CD4-positive, alpha-beta T cell treated with Interleukin-4 for 4 hours (primary cell): ENCODE measurements around the gene SPOPL.
"Not testable (repeated sequence)": the region's sequence is repeated elsewhere in the genome, so short reads cannot be mapped to it uniquely, and the experiment has no call there.

Experiments used
- DNase-seq: peaks from one replicate; pipeline ENCODE4 v3.0.0-alpha.2; 2020

SPOPL gene

DNA sequence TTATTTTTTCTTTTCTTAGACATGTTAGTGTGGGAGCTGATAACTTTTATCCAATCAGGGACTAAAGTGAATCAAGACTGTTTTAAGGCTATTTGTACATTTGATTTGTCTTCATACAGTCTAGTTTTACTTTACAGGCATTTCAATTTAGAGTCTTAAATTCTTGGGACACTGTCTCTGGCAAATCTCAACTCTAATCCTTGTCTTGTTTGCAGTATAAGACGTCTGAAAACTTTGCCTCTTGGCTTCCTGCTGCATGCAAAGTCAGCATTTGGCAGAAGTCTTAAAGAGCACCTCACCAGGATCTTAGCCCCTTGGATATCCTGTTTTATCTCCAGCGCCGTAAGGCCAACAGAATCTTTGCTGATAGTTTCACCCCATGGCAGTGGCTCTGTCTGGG, 30.3 kb downstream of the SPOPL start:
- no peak for DNase-seq

DNA sequence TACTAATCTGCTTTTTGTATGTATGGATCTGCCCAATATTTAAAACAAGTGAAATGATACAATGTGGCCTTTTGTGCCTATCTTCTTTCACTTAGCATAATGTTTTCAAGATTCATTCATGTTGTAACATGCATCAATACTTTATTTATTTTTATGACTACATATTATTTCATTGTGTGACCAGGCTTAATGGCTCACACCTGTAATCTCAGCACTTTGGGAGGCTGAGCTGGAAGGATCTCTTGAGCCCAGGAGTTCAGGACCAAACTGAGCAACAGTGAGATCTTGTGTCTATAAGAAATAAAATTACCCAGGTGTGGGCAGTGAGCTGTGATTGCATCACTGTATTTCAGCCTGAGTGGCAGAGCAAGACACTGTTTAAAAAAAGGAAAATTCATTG, 33.2 kb downstream of the SPOPL start:
- no peak for DNase-seq

DNA sequence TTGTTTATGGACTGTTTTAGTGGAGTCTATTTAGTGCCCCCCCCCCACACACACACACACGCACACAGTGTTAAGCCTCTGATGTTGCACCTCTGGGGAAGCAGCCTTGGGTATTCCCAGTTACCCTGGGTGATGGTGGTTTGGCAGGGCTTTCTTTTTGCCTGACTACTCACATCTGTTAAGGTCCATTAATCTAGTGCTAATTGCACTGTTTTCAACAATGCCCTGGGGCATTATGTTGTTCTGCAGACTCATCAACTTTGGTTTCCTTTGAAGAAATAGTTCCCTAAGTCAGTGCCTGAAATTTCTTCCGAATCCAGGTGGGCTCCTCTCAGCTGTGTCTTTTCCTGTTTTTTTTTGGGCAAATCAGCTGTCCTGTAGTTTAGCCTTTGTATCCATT, 34.7 kb downstream of the SPOPL start:
- DNase-seq: no peak

DNA sequence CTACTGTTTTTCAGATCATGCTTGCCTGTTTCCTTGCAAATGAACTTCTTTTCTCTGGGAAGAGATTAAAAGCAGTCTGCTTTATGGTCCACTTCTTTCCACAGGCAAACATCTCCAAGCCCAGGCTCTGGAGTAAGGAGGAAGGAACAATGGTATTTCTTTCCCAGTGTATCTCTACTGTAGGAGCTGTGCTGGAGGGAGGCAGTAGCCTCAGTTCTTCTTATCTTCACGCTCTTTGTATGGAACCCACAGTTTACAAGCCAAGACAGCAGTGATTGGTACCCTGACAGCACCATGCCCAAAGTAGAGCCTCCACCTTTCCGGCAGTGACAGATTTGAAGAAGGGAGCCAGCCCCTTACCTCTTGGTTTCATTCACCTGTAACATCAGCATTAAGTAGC, 35.2 kb downstream of the SPOPL start:
- no peak for DNase-seq

DNA sequence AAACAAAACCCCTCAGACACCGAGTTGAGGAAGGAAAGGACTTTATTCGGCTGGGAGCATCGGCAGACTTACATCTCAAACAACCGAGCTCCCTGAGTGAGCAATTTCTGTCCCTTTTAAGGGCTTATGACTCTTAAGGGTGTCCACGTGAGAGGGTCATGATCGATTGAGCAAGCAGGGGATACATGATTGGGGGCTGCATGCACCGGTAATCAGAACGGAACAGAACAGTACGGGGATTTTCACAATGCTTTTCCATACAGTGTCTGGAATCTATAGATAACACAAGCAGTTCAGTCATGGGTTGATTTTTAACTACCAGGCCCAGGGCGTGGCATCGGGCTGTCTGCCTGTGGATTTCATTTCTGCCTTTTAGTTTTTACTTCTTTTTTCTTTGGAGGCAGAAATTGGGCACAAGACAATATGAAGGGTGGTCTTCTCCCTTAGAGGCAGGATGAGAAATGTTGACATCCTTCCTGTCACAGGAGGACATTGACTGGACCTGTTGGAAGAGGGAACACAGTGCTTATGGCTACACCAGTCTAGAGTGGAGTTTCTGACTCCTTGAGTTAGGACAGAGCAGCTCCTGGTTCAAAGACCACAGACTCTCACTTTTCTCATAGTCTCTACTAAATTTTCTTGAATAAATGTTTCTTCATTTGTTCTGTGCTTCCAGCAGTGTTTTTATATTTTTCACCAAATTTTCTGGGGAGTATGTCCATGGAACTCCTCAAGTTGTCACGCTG, 35.8 kb downstream of the SPOPL start:
- DNase-seq: no peak

DNA sequence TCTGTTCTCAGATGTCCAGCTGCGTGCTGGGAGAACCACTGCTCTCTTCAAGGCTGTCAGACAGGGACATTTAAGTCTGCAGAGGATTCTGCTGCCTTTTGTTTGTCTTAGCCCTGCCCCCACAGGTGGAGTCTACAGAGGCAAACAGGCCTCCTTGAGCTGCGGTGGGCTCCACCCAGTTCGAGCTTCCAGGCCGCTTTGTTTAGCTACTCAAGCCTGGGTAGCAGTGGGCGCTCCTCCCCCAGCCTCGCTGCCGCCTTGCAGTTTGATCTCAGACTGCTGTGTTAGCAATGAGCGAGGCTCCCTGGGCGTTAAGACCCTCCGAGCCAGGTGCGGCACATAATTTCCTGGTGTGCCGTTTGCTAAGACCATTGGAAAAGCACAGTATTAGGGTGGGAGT, 42.6 kb downstream of the SPOPL start:
- not testable (repeated sequence) for DNase-seq

DNA sequence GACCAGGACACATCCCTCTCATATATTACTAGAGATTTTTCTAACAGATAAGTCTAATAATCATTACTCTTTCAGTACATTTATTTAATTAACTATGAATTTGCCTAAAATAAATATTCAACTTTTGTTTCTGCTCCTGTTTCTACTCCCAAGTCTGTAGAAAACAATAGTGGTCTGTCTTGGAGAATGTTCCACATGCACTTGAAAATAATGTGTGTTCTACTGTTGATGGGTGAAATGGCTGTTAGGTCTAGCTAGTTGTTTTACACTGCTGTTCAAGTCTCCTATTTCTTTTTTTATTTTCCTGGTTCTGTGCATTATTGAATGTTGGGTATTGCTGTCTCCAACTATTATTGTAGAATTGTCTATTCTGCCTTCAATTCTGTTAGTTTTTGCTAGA, 47.2 kb downstream of the SPOPL start:
- DNase-seq: no peak

DNA sequence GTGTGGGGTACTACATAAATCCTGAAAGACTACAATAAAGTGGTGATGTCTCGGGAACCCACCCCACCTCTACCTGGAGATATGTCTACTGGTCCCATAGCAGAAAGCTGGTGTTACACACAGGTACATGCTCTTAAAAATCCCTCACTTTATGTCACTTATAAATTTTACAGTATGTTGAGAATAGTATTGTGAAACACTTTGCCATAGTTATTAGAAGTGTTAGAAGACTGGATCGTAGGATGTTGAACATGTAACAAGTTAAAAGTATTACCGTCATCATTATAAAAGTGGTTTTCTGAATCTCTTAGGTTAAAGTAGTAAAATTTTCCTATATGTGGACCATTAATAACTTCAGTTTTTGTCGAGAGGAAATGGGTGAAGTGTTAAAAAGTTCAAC, 48.6 kb downstream of the SPOPL start:
- no peak for DNase-seq

DNA sequence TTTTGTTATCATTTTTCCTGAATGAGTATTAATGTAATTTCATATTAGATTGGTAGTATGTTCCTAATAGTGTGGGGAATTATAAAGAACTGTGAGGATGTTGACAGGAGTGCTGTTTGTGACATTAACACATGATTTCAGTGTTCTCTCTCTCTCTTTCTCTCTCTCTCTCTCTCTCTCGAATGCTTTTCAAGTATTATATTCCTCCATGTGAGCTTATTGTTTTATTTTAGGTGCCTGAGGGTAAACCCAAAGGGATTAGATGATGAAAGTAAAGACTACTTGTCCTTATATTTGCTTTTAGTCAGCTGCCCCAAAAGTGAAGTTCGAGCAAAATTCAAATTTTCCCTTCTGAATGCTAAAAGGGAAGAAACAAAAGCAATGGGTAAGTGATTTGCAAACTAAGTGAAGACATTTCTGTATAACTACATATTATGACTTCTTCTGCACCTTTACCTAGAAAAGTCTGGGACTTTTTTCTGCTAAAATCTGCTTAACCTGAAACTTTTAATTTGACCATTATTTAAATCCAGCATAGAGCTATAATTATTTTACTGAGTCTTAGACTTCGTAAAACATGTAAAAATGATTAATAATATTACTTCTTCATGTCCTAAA, 49.2 kb downstream of the SPOPL start:
- no peak for DNase-seq

DNA sequence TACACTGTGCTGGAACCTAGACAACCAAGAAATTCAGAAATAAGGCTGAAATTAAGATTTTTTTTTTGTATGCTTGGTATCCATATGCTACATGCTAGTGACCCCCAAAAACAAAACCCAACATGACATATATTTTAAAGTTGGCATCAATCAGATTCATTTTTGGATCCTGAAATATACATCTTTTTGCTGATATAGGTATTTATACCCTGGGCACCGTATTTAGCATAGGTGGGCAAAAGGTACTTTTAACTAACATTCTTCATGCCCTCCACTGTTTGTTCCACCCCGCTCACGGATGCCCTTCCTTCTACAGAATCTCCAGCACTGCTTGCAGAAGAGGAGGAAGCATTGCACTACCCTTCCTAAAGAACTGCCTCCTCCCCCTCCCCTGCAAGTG, 52.6 kb downstream of the SPOPL start:
- DNase-seq: no peak

DNA sequence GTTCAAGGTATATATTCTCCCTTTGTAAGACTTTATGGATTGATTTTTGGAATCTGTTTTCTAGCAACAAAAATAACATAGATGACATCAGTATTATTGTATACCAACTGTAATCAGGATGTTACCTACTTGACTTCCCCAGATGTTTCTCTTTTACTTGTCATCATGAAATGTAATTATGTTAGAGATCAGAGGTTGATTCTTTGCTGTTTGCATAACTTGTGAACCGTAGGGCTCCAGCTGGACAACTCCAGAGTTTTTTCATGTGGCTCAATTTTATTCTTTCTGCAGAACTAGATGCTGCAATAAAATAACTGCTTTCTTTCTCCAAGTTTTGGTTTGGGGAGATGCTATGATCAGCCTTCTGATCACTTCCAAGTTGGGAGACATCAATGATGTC, 58.1 kb downstream of the SPOPL start:
- DNase-seq: no peak

DNA sequence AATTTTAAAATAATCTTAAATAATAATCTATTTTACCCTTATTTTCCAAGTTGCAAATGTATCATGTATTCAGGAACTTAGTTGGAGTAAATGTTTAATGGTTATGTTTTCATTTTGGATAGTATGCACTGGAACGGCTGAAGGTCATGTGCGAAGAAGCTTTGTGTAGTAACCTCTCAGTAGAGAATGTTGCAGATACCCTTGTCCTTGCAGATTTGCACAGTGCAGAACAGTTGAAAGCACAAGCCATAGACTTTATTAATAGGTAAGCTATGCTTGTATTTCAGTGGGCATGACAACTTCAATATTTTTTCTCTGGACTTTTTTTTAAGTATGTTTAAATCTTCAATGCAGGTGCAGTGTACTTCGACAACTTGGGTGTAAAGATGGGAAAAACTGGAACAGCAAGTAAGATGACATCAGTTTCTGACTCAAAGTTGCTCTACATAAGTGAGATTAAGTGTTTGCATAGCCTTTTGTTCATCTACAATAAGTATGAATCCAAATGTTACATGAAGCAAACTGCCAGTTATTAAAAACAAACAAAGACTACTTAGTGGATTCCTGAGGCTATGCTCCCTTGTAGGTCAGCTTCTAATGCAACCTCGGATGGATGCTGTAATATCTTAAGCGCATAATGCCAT, 63.1 kb downstream of the SPOPL start:
- DNase-seq: no peak

DNA sequence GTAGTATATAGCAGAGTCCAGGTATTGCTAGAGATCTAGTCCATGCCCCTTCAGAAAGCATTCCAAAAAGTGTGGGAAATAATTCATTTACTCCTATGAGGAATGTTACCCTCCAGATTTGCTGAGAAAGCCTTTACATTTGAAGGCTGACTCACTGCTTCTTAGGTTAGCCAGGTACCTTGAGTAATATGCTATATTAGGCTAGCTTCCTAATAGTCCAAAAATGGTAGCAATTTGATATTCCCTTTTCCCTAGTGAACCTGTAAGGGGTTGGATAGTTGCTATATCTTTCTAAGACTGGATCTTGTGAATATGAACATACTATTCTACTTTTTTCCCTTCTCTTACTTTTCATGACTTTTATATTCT, 63.6 kb downstream of the SPOPL start:
- no peak for DNase-seq

DNA sequence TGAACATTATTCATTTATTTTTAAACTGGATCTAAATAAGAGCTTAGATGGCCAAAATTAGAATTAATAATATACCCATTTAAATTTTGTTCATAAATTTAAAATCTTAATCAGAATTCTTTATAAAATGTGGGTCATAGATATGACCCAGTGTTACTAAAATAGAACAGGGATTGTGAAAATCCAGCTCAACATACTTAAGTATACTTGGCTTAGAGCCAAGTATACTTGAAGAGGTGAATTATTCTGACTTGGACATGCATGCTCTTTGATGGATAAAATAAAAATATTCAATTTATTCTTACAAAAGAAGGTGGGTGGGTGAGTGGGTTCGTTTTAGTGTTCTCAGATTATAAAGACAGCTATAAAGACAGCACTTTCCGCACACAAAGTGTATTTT, 70.7 kb downstream of the SPOPL start:
- no peak for DNase-seq

DNA sequence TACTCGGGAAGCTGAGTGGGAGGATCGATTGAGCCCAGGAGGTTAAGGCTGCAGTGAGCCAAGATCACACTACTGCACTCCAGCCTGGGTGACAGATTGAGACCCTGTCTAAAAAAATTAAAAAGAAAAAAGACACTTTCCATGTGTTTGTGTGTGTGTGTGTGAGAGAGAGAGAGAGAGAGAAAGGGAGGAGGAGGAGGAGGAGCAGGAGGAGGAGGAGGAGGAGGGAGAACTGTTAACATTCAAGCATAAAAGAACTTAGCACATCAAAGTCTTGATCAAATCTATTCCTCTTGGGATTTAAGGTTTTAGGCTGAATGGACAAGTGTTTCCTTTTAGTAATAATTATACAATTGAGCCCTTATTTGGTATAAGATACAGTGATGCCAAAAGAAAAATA, 75.5 kb downstream of the SPOPL start:
- DNase-seq: no peak

DNA sequence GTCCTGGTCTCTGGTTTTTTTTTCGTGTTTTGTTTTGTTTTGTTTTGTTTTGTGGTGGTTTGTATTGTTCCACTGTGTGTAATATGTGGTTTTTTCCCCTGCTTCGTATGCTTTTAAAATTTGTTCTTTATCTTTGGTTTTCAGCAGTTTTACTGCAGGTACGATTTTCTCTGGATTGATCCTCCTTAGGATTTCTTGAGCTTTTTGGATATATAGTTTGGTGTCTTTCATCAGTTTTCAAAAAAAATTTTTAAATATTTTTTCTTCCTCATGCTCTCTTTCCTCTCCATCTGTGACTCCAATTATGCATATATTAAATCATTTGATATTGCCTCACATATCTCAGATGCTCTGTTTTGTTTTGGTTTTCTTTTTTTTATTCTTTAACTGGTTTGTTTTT, 78.0 kb downstream of the SPOPL start:
- no peak for DNase-seq

DNA sequence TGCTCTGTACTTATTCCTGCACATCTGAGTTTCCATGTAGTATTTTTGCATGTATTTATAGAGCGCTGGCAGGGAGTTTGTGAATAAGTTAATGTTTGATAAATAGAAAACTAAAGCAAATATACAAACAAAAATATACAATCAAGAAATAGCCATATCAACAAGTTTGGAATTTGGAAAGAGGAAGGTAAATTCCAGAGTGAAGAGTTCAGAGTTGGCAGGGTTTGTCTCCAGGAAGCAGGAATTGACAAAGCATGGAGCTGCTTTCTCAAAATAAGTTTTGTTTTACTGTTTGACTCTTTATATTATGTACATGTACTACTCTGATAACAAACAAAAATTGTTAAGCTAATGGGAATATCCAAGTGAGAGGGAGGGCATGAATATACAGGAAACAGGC, 80.3 kb downstream of the SPOPL start:
- DNase-seq: no peak

DNA sequence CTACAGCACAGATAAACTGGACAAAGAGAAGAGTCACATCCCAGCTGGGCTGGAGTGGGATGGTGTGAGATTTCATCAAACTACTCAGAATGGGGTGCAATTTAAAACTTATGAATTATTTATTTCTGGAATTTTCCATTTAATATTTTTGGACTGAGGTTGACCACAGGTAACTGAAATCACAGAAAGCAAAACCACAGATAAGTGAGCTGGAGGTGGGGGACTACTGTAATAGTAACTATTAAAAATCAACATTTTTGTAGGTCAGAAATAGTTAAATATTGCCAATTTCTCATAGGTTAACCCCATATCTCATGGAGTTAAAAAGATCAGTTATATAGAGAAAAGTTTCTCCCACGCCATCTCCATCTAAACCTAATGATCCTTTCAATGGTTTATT, 88.1 kb downstream of the SPOPL start:
- DNase-seq: no peak

DNA sequence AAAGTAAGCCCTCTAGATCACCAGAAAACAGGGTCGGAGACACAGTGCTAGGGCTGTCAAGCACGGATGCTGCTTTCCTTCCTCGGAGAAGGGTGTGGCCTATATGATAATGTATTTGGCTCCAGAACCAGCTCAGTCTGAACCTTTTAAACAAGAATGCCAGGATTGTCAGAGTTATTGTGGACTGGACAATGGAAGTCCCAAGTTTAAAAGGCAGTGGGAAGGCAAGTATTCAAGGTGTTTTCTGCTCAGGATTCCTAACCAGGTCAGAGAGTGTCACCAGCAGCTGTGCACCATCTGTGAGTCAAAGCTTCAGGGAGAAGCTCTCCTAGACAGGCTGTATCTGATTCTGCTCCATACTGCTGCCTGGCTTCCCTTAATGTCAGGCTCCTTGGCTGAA, 94.8 kb downstream of the SPOPL start:
- no peak for DNase-seq

DNA sequence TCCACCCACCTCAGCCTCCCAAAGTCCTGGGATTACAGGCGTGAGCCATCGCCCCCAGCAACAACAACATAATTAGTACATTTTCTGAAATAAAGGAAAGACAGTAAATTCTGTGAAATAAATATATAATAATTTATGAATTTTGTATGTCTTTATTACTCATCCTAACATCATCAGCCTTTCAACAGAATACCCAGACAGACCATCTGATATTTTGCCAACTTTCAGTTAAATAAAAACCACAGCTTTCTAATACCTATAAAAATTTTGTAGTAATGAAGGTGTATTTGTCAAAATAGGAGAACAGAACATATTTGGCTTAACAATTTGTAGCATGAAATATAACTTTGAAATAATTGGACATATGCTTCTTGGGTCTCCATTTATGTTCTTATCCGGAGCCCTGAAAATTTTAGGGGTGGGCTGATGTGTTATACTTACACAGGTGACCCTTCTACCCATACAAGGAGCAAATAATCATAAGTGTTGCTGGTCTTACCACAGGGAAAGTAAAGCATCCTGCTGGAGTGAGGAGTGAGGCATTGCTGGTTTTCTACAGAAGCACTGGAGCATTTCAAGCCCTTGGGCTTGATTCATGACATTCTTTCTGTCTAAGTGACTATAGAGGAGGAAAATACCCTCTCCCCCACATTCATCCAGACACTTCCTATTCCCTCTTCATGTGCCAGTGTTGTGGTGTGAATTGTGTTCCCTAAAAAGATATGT, 99.3 kb downstream of the SPOPL start:
- DNase-seq: no peak

DNA sequence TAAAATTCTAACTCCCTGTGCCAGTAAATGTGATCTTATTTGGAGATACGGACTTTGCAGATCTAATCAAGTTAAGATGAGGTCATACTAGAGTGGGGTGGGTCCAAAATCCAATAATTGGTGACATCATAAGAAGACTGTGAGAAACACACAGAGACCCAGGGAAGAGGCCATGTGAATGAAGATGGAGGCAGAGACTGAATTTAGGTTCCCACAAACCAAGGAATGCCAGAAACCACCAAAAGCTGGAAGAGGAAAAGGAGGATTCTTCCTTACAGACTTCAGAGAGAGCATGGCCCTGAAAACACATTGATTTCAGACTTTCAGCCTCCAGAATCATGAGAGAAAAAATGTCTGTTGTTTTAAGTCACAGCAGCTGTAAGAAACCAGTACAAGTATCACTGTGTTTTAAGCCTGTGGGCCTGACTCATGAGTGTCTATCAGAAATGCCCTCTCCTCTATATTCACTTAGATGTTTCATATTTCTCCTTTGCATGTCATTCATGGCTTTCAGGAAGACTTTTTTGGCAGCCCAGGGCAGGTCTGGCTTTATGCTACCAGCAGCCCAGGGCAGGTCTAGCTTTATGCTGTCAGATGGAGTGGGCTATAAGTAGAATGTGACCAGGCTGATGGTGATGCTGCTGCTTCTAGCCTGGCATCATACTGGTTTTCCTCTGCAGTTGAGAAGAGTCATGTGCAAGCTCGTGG, 100.0 kb downstream of the SPOPL start:
- DNase-seq: no peak

DNA sequence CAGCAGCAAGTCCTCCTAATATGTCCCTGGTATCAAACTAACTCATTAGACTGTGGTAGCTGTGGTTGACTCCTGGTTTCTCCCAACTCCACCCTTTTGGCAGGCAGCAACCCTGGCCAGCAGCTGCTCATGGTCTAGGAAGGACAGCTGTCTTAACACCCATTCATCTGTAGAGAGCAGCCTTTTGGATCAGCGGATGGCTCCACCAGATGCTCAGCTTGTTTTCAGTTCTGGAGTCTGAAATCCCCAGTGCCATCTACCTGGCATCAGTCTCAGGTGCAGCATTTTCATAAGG, 100.5 kb downstream of the SPOPL start:
- DNase-seq: no peak

DNA sequence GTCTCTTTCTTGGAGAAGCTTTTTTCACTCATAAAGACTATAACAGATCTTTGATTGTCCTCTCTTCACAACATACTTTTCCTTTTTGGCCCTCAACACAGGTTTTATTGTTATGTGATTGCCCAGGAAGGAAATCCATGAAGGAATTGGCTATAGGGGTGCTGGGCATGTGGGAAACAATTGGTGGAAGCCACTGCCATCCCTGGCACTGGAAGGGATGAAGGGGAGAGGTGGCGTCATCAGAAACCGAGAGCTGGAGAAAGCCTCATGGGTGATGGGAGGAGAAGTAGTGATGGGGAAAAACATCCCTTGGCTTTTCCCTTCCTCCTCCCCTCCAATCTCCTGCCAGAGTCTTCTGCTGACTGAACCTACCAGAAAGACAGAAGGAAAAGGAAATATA, 106.2 kb downstream of the SPOPL start:
- DNase-seq: no peak

DNA sequence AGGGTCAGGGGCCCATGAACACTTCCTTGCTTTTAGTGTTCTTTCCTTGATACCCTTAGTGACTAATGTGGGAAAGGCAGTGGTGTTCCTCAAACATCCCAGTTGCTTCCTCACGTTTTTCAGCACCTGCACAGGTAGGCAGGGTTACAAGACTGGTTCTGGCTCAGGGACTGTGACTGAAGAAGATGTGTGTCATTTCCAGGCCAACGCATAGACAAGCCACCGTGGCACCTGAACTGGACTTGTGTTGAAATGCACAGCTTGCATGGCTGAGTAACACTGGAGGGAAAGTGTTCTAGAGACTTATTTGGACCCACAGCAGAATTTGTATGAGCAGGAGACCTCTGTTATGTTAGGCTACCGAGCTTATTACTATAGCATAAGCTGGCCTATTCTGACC, 107.9 kb downstream of the SPOPL start:
- no peak for DNase-seq
